Non-pigmented ciliary epithelial cell (primary cell): ENCODE measurements around the gene F13A1.

ENCODE experiments used
- DNase-seq: peaks from one replicate; pipeline ENCODE4 v3.0.0-alpha.2; 2010; ENCODE audit warnings: low read depth

The F13A1 gene

GRCh38 chr6:6243846-6244245 is 76.6 kb downstream of the F13A1 start:
- no peak for DNase-seq

GRCh38 chr6:6239598-6240581 is 80.6 kb downstream of the F13A1 start:
- DNase-seq, result no peak

- DNase-seq, result no peak
Measured at GRCh38 chr6:6236730-6237469, 83.6 kb downstream of the F13A1 start.

- DNase-seq, result no peak
Measured at GRCh38 chr6:6235786-6236185, 84.7 kb downstream of the F13A1 start.

GRCh38 chr6:6234963-6235362 is 85.5 kb downstream of the F13A1 start:
- DNase-seq, result no peak

- no peak for DNase-seq
Measured at GRCh38 chr6:6230286-6230685, 90.2 kb downstream of the F13A1 start.

- no peak for DNase-seq
Measured at GRCh38 chr6:6227896-6228295, 92.6 kb downstream of the F13A1 start.

- no peak for DNase-seq
Measured at GRCh38 chr6:6225885-6226529, 94.5 kb downstream of the F13A1 start.

GRCh38 chr6:6224933-6225486 is 95.5 kb downstream of the F13A1 start:
- no peak for DNase-seq

- no peak for DNase-seq
Measured at GRCh38 chr6:6221787-6222535, 98.5 kb downstream of the F13A1 start.

- no peak for DNase-seq
Measured at GRCh38 chr6:6220718-6221117, 99.7 kb downstream of the F13A1 start.

- no peak for DNase-seq
Measured at GRCh38 chr6:6219716-6220115, 100.7 kb downstream of the F13A1 start.

- DNase-seq, result no peak
Measured at GRCh38 chr6:6218759-6219085, 101.7 kb downstream of the F13A1 start.

- no peak for DNase-seq
Measured at GRCh38 chr6:6217855-6218758, 102.4 kb downstream of the F13A1 start.

- no peak for DNase-seq
Measured at GRCh38 chr6:6210994-6211393, 109.5 kb downstream of the F13A1 start.

GRCh38 chr6:6202886-6203285 is 117.6 kb downstream of the F13A1 start:
- no peak for DNase-seq

- DNase-seq, result no peak
Measured at GRCh38 chr6:6201200-6201599, 119.3 kb downstream of the F13A1 start.

- DNase-seq, result no peak
Measured at GRCh38 chr6:6199678-6200077, 120.8 kb downstream of the F13A1 start.

- DNase-seq, result no peak
Measured at GRCh38 chr6:6196762-6197161, 123.7 kb downstream of the F13A1 start.

GRCh38 chr6:6195080-6195479 is 125.4 kb downstream of the F13A1 start:
- no peak for DNase-seq
